Left hindlimb (tissue), 1 donor: Measurements from ENCODE around the gene KDM4B.
"Not testable (repeated sequence)": the region's sequence is repeated elsewhere in the genome, so short reads cannot be mapped to it uniquely, and the experiment has no call there.

Source experiments
- DNase-seq: peaks from one replicate; pipeline ENCODE4 v3.0.0-alpha.2; 2018

KDM4B gene

GRCh38 chr19:4968462-4969291 is at the start of gene KDM4B:
TSS of gene KDM4B (plus strand) at chr19:4969113. CDS start at chr19:5032891, 63,778 bp downstream.
- DNase-seq: peak; percentile 100

GRCh38 chr19:4922530-4923275 is 46.2 kb upstream of the KDM4B start:
- no peak for DNase-seq

GRCh38 chr19:4923276-4923747 is 45.6 kb upstream of the KDM4B start:
- no peak for DNase-seq

GRCh38 chr19:4929186-4929585 is 39.7 kb upstream of the KDM4B start:
- DNase-seq: no peak

- no peak for DNase-seq
Measured at GRCh38 chr19:4930664-4931063, 38.2 kb upstream of the KDM4B start.

- no peak for DNase-seq
Measured at GRCh38 chr19:4932711-4933110, 36.2 kb upstream of the KDM4B start.

GRCh38 chr19:4933528-4933927 is 35.4 kb upstream of the KDM4B start:
- no peak for DNase-seq

- no peak for DNase-seq
Measured at GRCh38 chr19:4935444-4935843, 33.5 kb upstream of the KDM4B start.

- DNase-seq: no peak
Measured at GRCh38 chr19:4937060-4937459, 31.9 kb upstream of the KDM4B start.

- not testable (repeated sequence) for DNase-seq
Measured at GRCh38 chr19:4938461-4938860, 30.5 kb upstream of the KDM4B start.

- DNase-seq: no peak
Measured at GRCh38 chr19:4939466-4939865, 29.4 kb upstream of the KDM4B start.

GRCh38 chr19:4941638-4942169 is 27.2 kb upstream of the KDM4B start:
- DNase-seq: not testable (repeated sequence)

- DNase-seq: not testable (repeated sequence)
Measured at GRCh38 chr19:4950650-4951049, 18.3 kb upstream of the KDM4B start.

- DNase-seq: no peak
Measured at GRCh38 chr19:4951656-4952055, 17.3 kb upstream of the KDM4B start.

GRCh38 chr19:4952945-4953344 is 16.0 kb upstream of the KDM4B start:
- no peak for DNase-seq

- not testable (repeated sequence) for DNase-seq
Measured at GRCh38 chr19:4954320-4955149, 14.4 kb upstream of the KDM4B start.

- no peak for DNase-seq
Measured at GRCh38 chr19:4955274-4955673, 13.6 kb upstream of the KDM4B start.

- no peak for DNase-seq
Measured at GRCh38 chr19:4957981-4958380, 10.9 kb upstream of the KDM4B start.

GRCh38 chr19:4962085-4962619 is 6.8 kb upstream of the KDM4B start:
- DNase-seq: no peak

GRCh38 chr19:4965061-4965460 is 3.9 kb upstream of the KDM4B start:
- DNase-seq: no peak

- DNase-seq: no peak
Measured at GRCh38 chr19:4966591-4966990, 2.3 kb upstream of the KDM4B start.

- DNase-seq: no peak
Measured at GRCh38 chr19:4967738-4968461, 1.0 kb upstream of the KDM4B start.
